Astrocyte of the spinal cord (primary cell): ENCODE measurements around the gene KARS1.
"Not testable (repeated sequence)": the region's sequence is repeated elsewhere in the genome, so short reads cannot be mapped to it uniquely, and the experiment has no call there.

Source experiments
- DNase-seq: peaks from one replicate; pipeline ENCODE4 v3.0.0; 2011; ENCODE audit warnings: low read depth, low spot score
- H3K4me3 ChIP-seq: 2 replicates; pipeline ENCODE4 v1.5.1; 2011; ENCODE audit warnings: low read depth, mild to moderate bottlenecking, low read length, moderate library complexity
- CTCF ChIP-seq: IDR thresholded peaks from 2 replicates; pipeline ENCODE4 v1.5.1; 2012; ENCODE audit warnings: low read depth, mild to moderate bottlenecking, low read length, inconsistent platforms
- in situ Hi-C: cut with HindIII; loops from 2 replicates; pipeline ENCODE4 v1.10.0; 2017; ENCODE audit warnings: low sequenced_read_pairs

Gene KARS1

GRCh38 chr16:75614066-75614897 lies 33.2 kb downstream of the KARS1 start:
- H3K4me3 ChIP-seq: no peak overlapping the region
- TF ChIP-seq CTCF: no peak
- peak; percentile 39 for DNase-seq
- in situ Hi-C loops: no loop called here

- in situ Hi-C loops: no loop called here
Measured at GRCh38 chr16:75606507-75606906, 41.0 kb downstream of the KARS1 start.

GRCh38 chr16:75603241-75603640 lies 44.2 kb downstream of the KARS1 start:
- no peak for DNase-seq

More at GRCh38 chr16:75606507-75606906, 41.0 kb downstream of the KARS1 start:
- no peak for DNase-seq
- TF ChIP-seq CTCF: no peak
- H3K4me3 ChIP-seq: no peak overlapping the region

GRCh38 chr16:75599452-75600277 lies 47.8 kb downstream of the KARS1 start:
- no peak for DNase-seq
- no peak for TF ChIP-seq CTCF
- in situ Hi-C loops: no loop called here
- no peak overlapping the region for H3K4me3 ChIP-seq

More at GRCh38 chr16:75603241-75603640, 44.2 kb downstream of the KARS1 start:
- H3K4me3 ChIP-seq: no peak overlapping the region
- TF ChIP-seq CTCF: no peak
- in situ Hi-C loops: no loop called here

GRCh38 chr16:75593825-75594820 lies 53.3 kb downstream of the KARS1 start:
- DNase-seq: peak; percentile 78
- no peak overlapping the region for H3K4me3 ChIP-seq
- in situ Hi-C loops: no loop called here
- TF ChIP-seq CTCF: no peak

- DNase-seq: no peak
- in situ Hi-C loops: no loop called here
- no peak for TF ChIP-seq CTCF
- H3K4me3 ChIP-seq: no peak overlapping the region
Measured at GRCh38 chr16:75593308-75593707, 54.2 kb downstream of the KARS1 start.

GRCh38 chr16:75591927-75592326 lies 55.5 kb downstream of the KARS1 start:
- H3K4me3 ChIP-seq, in situ Hi-C loops: not testable (repeated sequence)
- DNase-seq: peak; percentile 30
